ENCODE results near the gene FAM114A1. TPM values are rescaled to one million over a fixed set of nuclear protein-coding genes. Genes with fewer than 3 reads are reported as not detected.
"Not testable (repeated sequence)": the region's sequence is repeated elsewhere in the genome, so short reads cannot be mapped to it uniquely, and the experiment has no call there.

The FAM114A1 gene
- total and polyA plus RNA-seq, 9 donors = 32.8 to 99.7 (median 79.3) TPM

DNA sequence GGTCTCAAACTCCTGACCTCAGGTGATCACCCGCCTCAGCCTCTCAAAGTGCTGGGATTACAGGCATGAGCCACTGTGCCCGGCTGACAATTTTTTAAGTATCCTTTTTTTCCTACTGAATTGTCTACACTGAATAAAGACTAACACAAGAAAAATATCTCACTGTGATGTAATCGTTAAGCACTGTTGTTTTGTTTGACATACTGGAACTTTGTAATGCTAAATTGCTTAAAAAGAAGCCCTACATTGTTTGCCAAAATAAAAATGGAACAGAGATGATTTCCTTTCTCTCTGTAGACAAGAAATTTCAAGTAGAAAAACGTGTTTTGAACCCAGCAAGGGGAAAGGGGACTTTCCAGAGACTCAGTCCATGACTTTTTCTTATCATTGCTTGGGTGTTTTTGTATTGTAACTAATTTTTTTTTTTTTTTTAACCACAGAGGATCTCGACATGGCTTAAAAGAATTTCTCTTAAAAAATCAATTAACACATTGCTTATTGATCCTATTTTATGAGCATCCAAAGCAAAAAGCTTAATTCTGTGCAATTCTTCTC, 89.7 kb downstream of the FAM114A1 start:
- peak overlapping the region in 1 of 2 donors; percentile 43 for H3K27ac ChIP-seq
- H3K4me1 ChIP-seq (ENCODE audit: insufficient read depth) = no peaks in the 10 kb centered on the region
- TF ChIP-seq CTCF (IDR thresholded peaks at IDR 0.05) (no peak), POLR2A (IDR thresholded peaks at IDR 0.05) (no peak), EP300 (IDR thresholded peaks at IDR 0.05) (no peak)
- H3K36me3 ChIP-seq = no peaks in the 10 kb centered on the region
- 23 to 31% (median 24%) methylated on average over 5 of the region's 5 CpGs for WGBS, 3 donors
- DNase-seq = no peak
- intact Hi-C loops (cut with DNase I) = no loop called here
- no peak overlapping the region for H3K4me3 ChIP-seq
- H3K9me3 ChIP-seq = no peaks in the 10 kb centered on the region
- H3K27me3 ChIP-seq = no peaks in the 10 kb centered on the region

GRCh38 chr4:38957893-38958292, 90.3 kb downstream of the FAM114A1 start:
- 94 to 97% (median 94%) methylated on average over 3 of the region's 3 CpGs for WGBS, 3 donors
- TF ChIP-seq CTCF (IDR thresholded peaks at IDR 0.05) (no peak), POLR2A (IDR thresholded peaks at IDR 0.05) (no peak), EP300 (IDR thresholded peaks at IDR 0.05) (no peak)
- intact Hi-C loops (cut with DNase I) = no loop called here

GRCh38 chr4:38958453-38959190, 91.0 kb downstream of the FAM114A1 start:
- no peak overlapping the region for H3K27ac ChIP-seq
- intact Hi-C loops (cut with DNase I) = no loop called here
- H3K36me3 ChIP-seq = no peaks in the 10 kb centered on the region
- 93 to 94% (median 94%) methylated on average over 4 of the region's 4 CpGs for WGBS, 3 donors
- H3K4me1 ChIP-seq (ENCODE audit: insufficient read depth) = no peaks in the 10 kb centered on the region
- TF ChIP-seq EP300 (IDR thresholded peaks at IDR 0.05) = no peak
- no peak for TF ChIP-seq POLR2A (IDR thresholded peaks at IDR 0.05)
- no peak for TF ChIP-seq CTCF (IDR thresholded peaks at IDR 0.05)
- DNase-seq = no peak
- H3K9me3 ChIP-seq = no peaks in the 10 kb centered on the region
- H3K4me3 ChIP-seq = no peak overlapping the region
- H3K27me3 ChIP-seq = no peaks in the 10 kb centered on the region

More at GRCh38 chr4:38957893-38958292, 90.3 kb downstream of the FAM114A1 start:
- no peaks in the 10 kb centered on the region for H3K4me1 ChIP-seq (ENCODE audit: insufficient read depth)
- no peak overlapping the region for H3K27ac ChIP-seq
- no peaks in the 10 kb centered on the region for H3K27me3 ChIP-seq
- DNase-seq = no peak
- no peaks in the 10 kb centered on the region for H3K36me3 ChIP-seq
- H3K9me3 ChIP-seq = no peaks in the 10 kb centered on the region
- no peak overlapping the region for H3K4me3 ChIP-seq

- 90 to 96% (median 90%) methylated on average over 5 of the region's 5 CpGs for WGBS, 3 donors
- DNase-seq; H3K9me3 ChIP-seq; intact Hi-C loops (cut with DNase I); H3K36me3 ChIP-seq; H3K27me3 ChIP-seq; H3K4me3 ChIP-seq; H3K4me1 ChIP-seq (ENCODE audit: insufficient read depth); H3K27ac ChIP-seq: not testable (repeated sequence)
Measured at GRCh38 chr4:38959248-38959647, 91.6 kb downstream of the FAM114A1 start.

All from ovary (tissue), 9 donors.